ENCODE data around the gene TICAM1. TPM values are rescaled to one million over a fixed set of nuclear protein-coding genes. Genes with fewer than 3 reads are reported as not detected.
A peak's percentile ranks its signal among the peaks of the same experiment; 100 is the strongest.

TICAM1 gene
- total RNA-seq, 1 experiment from 2014 or later: 0.48 TPM

GRCh38 chr19:4795400-4795799 lies 36.1 kb downstream of the TICAM1 start:
- Mint-ChIP-seq H3K4me1 (peaks cover 2 to 12% of the 10 kb centered on the region in 2 experiments; a peak in 3 of 4 replicates), H3K27me3 (ENCODE audit: low read depth) (no peaks in the 10 kb centered on the region), H3K9me3 (no peaks in the 10 kb centered on the region), H3K27ac (peak overlapping the region in 1 of 3 experiments; percentile 81; a peak in 1 of 7 replicates), H3K36me3 (ENCODE audit: insufficient read depth in 1 of 3, low read depth in 3 of 3) (peaks cover 11 to 54% (median 47%) of the 10 kb centered on the region in 3 experiments; a peak in 6 of 7 replicates), H3K4me3 (no peak overlapping the region)
- DNase-seq: no peak
- no peaks in the 10 kb centered on the region for H3K79me1 ChIP-seq (ENCODE audit: insufficient read depth, low read depth, low read length, poor library complexity, severe bottlenecking)
- no peak overlapping the region for H2BK120ac ChIP-seq (ENCODE audit: low read depth, low read length, poor library complexity, severe bottlenecking)
- no peak overlapping the region for H3K9ac ChIP-seq (ENCODE audit: extremely low read depth, insufficient read length, low read length)
- no peak overlapping the region for H2BK20ac ChIP-seq (ENCODE audit: low read depth, low read length, poor library complexity, severe bottlenecking)
- no peak overlapping the region for H4K5ac ChIP-seq (ENCODE audit: insufficient read length, low read depth, low read length)
- no peak overlapping the region for H2BK15ac ChIP-seq (ENCODE audit: low read depth, low read length)
- no peak overlapping the region for H2AFZ ChIP-seq (ENCODE audit: low read length)
- H4K8ac ChIP-seq (replicated peaks; ENCODE audit: insufficient read length, low read depth, low read length): no peak overlapping the region
- H3K27me3 ChIP-seq (ENCODE audit: insufficient read depth, low read length): no peaks in the 10 kb centered on the region
- no CpG with 5 or more reads among the region's 9 CpGs for WGBS (ENCODE audit: extremely low coverage, insufficient read length, low lambda C conversion rate)
- no peak overlapping the region for H4K91ac ChIP-seq (ENCODE audit: insufficient read length, low read depth, low read length)
- no peak overlapping the region for H3K27ac ChIP-seq (ENCODE audit: insufficient read length, low read depth, low read length)
- no peak overlapping the region for H3K23ac ChIP-seq (ENCODE audit: insufficient read length, low read depth, low read length)
- H2BK12ac ChIP-seq (ENCODE audit: insufficient read length, low read depth, low read length): no peak overlapping the region
- no peak overlapping the region for H3T11ph ChIP-seq (ENCODE audit: low read length)
- H3K56ac ChIP-seq (ENCODE audit: insufficient read length, low read depth, low read length): no peak overlapping the region
- H3K4me2 ChIP-seq (ENCODE audit: insufficient read depth, insufficient read length, low read length): no peak overlapping the region
- H2BK5ac ChIP-seq (ENCODE audit: insufficient read length, low read length): no peak overlapping the region
- H3K4me1 ChIP-seq (ENCODE audit: insufficient read depth, low read length): no peaks in the 10 kb centered on the region
- H4K20me1 ChIP-seq (ENCODE audit: control insufficient read depth, insufficient read depth, insufficient read length): no peaks in the 10 kb centered on the region
- TF ChIP-seq CTCF (conservative IDR thresholded peaks at IDR 0.05): no peak
- no peak overlapping the region for H3K18ac ChIP-seq (ENCODE audit: insufficient read length, low read depth, low read length)
- no peak overlapping the region for H2AK5ac ChIP-seq (ENCODE audit: insufficient read length, low read length)
- no peak overlapping the region for H3K4ac ChIP-seq (ENCODE audit: low read depth, low read length)
- peaks cover 2% of the 10 kb centered on the region; the same call in 1 of the 2 replicates for H3K79me2 ChIP-seq (ENCODE audit: insufficient read depth, low read length)
- no peaks in the 10 kb centered on the region for H3K23me2 ChIP-seq (ENCODE audit: insufficient read length, low read depth, low read length, poor library complexity, severe bottlenecking)
- no peak overlapping the region for H3K14ac ChIP-seq (ENCODE audit: insufficient read depth, low read length)
- no peaks in the 10 kb centered on the region for H3K9me3 ChIP-seq (ENCODE audit: control insufficient read depth, low read depth, low read length)
